DMS79 treated with DMSO at 0.1 percent for 48 hours (cell line): ENCODE results near the gene KCNF1.

Experiments
- DNase-seq: peaks from one replicate; lab custom pipeline; 2025; lab: John Stamatoyannopoulos, UW

Gene KCNF1

DNA sequence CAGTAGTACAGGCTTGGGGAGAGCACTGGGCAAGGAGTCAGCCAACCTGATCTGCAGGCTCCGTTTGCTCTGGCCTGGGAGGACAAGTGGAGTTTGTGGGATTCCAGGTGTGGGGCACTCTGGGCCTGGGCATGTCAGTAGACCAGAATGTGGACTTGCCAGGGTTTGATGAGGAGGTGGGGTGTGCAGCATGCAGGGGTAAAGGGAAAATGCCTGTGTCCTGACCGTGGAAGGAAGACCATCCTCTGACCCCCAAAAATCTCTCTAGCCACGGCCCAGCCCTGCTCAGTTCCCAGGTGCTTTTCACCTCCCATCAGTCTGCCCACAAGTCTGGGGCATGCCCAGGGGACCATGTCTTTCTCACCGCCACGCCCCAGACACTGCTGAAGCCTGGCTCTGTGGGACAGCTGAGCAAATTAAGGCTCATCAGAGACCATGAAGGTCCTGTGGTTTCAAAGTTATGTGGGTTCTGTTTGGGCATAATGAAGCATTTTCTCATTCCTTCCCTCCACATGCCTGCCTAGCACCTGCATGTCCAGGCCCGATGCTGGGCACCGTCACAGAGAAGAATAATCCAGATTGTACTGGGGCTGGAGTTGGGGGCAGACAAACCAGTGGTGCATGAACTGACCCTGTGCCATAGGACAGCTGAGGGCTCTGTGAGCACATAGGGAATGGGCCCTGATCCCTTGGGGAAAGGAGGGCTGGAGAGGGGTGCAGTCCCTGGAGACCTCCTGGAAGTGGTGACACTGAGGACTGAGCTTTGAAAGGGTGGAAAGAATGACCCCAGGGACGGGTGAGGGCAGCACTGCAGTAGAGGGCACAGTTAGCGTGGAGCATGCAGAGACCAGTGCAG, 6.5 kb upstream of the KCNF1 start:
- no peak for DNase-seq

DNA sequence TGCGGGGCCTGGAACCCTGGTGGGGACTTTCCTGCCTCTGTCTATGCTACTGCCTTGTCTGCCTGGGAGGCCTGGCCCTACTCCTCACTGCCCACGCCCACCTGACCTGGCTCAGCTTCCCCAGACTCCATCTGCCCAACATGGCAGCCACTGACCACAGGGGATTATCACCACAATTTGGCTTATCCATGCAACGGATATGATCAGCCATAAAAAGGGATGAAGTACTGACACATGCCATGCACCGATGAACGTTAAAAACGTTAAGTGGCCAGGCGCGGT, 5.9 kb upstream of the KCNF1 start:
- DNase-seq: no peak

DNA sequence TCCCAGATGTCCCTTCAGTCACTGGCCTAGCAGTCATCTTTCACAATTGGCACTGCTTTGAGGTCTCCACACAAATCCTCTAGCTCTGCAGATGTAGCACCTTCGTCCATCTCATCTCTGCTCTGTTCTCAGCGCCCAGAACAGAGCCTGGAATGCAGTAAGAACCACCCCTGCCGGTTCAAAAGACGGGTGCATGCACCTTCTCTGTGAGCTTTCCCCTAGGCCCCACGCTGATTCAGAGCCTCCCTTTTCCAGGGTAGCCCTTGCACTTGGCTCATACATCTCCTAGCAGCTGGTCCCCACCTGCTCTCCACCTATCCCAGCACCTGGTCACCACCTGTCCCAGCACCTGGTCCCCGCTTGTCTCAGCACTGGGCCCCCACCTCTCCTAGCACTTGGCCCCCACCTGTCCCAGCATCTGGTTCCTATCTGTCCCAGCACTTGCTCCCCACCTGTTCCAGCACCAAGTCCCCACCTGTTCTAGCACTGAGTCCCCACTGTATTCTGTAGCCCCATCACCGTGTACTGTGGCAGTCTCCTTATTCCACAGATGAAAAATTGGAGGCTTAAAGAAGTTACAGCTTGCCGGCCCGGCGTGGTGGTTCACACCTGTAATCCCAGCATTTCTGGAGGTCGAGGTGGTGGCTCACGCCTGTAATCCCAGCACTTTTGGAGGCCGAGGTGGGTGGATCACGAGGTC, 4.7 kb upstream of the KCNF1 start:
- DNase-seq: no peak

DNA sequence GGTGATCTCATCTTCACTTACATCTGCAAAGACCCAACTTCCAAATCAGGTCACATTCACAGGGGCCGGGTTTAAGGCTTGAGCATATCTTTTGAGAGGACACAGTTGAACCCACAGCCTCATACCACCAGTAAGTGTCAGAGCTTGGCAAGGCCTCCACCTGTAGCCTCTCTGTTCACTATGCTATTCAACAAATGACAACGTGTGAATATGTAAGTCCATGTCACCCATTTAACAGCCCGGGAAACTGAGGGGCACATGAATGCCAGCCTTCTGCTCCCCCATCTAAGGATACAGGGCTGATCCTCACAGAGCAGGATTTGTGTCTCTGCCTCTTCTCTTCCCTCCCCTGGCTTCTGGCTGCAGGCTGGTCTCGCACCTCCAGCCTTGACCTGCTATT, 3.5 kb upstream of the KCNF1 start:
- no peak for DNase-seq

DNA sequence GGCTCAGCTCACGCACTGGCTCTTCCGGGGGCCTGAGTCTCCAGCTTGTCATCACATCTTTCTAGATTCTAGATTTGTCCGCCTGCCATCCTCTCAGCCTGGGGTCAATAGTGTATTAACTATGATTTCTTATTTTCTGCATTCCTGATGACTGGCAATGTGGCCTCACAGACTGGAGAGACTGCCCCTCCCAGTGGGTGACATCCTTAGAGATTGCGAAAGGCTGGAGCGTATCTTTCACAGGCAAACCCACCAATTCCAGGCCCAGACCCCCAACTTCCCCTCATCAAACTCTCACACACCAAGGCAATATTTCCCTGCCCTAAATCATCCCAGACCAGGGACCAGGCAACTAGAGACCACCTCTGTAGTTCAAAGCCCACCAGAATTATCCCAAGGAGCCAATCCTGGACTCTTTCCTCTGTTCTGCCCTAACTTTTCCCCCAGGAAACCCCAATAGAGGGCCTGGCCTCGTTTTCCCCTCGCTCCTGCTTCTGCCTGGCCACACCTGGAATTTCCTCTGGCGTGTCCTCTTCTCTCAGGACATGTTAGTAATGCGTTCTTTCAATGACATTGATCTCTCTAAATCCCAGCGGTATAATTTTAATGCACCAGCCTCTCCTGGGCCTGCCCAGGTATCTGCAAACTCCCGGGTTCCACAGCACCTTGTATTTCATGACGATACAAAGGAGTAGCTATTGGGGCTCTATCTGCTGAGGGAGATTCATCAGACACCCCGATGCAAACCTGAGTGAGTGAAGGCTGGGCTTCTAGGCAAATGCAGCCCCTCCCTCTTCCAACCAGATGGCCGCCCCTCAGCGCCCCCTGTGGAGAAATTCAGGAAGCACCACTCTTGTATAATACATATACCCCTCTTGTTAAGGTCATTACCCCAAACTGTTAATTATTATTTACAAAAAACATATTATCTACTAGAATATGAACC, 2.4 kb upstream of the KCNF1 start:
- DNase-seq: no peak

DNA sequence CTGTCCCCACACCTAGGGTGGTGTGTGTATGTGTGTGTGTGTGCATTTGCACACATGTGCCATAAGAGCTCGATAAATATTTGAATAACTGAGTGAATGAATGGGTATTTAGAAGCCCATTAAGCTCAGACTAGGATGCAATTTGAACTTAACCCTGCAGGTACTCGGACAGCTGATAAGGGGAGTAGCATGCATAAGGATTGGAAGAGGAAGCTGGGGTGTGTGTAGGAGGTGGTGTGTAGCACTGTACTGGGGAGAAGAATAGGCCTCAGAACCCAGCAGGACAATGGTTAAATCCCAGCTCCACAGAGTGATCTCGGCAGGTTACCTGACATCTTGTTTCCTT, 1.8 kb upstream of the KCNF1 start:
- no peak for DNase-seq

DNA sequence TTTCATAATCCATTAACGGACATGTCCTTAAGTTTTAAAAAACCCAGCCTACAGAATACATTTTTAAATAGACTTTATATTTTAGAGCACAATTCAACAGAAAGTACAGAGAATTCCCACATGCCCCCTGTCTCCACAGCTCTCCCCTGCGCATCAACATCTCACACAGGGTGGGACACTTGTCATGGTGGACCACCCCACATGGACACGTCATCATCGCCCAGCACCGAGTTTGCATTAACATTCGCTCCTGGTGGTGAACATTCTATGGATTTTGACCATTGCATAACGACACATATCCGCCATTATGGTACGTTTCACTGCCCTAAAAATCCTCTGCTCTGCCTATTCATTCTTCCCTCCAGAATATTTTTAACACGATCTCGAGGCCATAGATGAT, 1.1 kb upstream of the KCNF1 start:
- no peak for DNase-seq

DNA sequence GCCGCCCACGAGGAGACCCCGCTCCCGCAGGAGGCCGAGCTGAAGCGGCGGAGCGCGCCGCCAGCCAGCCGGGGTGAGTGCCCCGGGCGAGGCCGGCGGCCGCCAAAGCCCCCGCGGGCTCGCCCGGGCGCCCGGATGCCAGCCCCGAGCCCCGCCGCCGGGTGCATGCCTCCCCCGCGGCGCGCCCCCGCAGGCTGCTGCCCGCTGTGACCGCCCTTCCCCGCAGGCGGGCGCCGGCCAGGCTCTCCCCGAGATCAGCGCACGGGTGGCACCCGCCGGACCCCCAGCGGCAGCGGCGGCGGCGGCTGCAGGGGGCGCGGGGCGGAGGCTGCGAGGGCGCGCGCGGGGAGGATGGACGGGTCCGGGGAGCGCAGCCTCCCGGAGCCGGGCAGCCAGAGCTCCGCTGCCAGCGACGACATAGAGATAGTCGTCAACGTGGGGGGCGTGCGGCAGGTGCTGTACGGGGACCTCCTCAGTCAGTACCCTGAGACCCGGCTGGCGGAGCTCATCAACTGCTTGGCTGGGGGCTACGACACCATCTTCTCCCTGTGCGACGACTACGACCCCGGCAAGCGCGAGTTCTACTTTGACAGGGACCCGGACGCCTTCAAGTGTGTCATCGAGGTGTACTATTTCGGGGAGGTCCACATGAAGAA, 470 bp downstream of the KCNF1 start:
- DNase-seq: no peak

DNA sequence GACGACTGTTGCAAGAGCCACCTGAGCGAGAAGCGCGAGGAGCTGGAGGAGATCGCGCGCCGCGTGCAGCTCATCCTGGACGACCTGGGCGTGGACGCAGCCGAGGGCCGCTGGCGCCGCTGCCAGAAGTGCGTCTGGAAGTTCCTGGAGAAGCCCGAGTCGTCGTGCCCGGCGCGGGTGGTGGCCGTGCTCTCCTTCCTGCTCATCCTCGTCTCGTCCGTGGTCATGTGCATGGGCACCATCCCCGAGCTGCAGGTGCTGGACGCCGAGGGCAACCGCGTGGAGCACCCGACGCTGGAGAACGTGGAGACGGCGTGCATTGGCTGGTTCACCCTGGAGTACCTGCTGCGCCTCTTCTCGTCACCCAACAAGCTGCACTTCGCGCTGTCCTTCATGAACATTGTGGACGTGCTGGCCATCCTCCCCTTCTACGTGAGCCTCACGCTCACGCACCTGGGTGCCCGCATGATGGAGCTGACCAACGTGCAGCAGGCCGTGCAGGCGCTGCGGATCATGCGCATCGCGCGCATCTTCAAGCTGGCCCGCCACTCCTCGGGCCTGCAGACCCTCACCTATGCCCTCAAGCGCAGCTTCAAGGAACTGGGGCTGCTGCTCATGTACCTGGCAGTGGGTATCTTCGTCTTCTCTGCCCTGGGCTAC, 1.2 kb downstream of the KCNF1 start:
- DNase-seq: no peak

DNA sequence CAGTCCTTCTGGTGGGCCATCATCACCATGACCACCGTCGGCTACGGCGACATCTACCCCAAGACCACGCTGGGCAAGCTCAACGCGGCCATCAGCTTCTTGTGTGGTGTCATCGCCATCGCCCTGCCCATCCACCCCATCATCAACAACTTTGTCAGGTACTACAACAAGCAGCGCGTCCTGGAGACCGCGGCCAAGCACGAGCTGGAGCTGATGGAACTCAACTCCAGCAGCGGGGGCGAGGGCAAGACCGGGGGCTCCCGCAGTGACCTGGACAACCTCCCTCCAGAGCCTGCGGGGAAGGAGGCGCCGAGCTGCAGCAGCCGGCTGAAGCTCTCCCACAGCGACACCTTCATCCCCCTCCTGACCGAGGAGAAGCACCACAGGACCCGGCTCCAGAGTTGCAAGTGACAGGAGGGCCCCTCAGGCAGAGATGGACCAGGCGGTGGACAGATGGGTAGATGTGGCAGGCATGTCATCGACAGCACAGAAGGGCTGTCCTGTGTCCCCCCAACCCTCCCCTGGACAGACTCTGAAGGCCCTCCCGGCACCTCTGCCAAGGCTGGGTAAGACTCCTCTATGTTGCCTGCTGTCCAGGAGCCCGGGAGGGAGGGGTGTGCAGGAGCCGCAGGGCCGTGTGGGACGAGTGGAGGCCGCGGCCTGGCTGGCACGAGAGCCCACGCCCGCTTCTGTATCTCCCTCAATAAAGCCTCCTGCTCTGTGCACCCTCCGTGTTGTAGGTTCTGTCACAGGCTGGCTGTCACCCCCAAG, 2.0 kb downstream of the KCNF1 start:
- no peak for DNase-seq

DNA sequence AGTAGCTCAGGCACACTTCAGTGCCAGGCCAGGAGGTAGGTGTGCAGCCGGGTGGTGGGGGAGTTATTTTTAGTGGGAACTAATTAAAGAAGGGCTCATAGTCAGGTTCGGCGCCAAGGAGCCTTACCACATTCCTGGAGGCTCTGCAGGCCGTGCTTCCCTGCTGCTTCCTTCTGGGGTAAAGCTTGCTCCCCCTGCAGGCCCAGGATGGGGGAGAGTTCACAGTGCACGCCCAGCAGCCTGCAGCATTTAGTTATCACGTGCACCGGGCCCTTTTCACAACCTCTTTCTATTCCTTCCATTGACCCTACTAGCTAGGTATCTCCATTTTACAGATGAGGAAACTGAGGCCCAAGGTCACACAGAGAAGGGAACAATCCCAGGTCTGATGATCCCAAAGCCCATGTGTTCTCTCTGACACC, 2.5 kb downstream of the KCNF1 start:
- DNase-seq: no peak

DNA sequence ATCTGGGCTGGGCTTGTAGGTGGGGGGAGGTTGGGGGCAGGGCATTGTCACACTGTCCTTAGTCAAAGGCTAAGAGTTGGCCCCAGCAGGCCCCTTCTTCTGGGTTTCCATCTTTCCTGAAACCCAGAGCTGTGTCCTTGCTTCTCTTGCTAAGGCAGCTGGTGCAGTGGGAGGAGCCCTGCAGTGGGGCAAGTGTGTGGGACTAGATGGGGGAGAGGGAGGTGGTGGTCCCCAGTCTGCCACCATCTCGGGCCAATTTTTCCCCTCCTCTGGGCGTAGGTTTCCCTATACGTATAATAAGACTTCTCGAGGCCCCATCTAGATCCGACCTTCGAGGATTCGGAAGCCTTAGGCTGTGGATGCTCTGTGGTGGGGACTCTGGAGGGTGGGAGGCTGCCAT, 3.5 kb downstream of the KCNF1 start:
- no peak for DNase-seq

DNA sequence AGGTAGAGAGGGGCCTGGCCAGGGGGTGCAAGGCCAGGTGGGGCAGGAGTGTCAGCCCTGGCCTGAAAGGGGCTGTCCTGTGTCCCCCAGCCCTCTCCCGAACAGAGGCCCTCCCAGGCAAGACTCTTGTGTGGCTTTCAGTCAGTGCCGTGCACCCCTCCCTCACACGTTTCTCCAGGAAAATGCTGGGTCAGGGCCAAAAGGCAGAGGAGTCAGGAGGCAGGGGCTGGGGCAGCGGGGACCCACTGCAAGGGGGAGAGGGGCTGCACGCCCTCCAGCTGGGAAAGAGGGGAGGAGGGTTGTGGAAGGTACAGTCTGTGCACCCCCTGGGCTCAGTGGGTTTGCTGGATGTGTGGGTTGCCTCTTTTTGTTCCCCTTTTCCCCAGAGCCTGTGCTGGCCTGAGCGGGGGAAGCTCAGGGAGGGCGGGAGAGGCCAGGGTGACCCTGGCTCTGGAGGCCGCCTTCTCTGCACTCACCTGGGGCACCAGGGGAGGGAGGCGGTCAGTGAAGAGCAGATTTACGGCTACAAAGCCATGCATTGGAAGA, 4.1 kb downstream of the KCNF1 start:
- no peak for DNase-seq

DNA sequence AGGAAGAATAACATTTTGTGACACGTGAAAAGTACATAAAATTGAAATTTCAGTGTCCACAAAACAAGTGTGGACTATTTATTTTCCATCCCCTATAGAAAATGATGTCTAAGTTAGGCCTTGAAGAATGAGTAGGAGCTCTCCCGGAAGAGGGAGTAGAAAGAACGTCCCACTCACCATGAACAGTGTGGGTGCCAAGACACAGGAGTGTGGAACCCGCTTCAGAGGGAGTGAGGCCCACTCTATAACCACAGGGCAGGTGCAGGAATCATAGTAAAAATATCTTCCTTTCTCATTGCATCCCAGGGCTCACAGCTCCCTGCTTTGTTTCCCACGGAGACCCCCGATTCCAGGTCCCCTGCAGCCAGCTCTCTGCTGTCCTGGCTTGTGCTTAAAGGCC, 5.2 kb downstream of the KCNF1 start:
- DNase-seq: no peak

DNA sequence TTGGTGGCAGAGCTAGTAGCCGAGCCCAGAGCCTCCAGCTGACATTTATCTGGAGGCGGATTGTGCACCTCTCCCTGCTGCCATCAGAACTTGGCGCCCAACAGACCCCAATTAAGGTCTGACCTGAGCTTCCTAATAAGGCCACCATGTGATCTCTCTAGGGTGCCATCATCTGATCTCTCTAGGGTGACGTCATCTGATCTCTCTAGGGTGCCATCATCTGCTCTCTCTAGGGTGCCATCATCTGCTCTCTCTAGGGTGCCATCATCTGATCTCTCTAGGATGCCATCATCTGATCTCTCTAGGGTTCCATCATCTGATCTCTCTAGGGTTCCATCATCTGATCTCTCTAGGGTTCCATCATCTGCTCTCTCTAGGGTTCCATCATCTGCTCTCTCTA, 6.2 kb downstream of the KCNF1 start:
- DNase-seq: no peak

DNA sequence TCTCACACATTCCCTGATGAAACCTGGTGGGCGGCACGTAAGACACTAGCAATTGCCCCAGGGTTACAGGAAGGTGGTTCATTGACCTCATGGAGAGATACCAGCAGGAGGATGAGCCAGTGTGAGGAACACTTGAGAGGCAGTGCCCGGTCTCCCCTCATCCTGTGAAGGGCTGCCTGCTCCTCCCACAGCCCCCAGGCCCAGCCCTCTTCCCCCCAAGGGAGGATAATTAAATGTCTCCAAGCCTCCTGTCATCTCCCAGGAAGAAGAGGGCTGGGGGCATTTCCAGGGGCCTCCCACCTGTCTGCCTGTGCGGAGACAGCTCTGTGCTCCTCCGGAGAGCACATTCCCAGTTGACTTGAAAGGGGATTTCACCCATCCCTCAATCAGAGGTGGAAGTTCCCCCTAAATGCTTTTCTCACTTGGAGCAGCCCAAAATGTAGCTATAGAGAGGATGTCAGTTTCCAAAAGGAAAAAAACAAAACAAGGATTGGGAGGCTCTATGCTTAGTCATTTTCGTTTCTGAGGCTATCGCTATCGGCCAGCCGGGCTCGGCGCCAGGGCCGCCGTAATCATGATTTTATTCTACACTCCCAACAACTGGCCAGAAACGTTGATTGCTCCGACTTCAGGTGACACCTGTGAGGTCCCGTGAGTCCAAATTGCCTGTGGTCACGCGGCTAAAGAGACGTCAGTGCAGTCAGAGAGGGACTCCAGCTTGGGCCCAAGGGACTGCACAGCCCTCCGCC, 7.1 kb downstream of the KCNF1 start:
- DNase-seq: peak; percentile 65

DNA sequence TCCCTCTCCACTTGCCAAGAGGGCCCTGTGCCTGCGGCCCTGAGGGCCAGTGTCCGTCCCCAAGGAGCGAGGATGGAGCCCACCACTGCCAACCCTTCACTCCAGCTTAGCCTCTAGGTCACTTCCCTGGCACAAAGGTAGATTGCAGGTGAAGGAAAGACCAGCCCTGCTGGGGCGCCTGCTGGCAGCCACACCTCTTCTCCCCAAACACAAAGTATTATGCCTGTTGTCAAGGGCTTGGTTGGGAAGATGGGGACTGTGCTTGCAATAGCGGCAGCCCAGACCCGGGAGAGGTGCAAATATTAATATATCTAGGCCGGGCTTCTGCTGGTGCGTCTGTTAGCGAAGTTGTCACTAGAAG, 7.7 kb downstream of the KCNF1 start:
- no peak for DNase-seq

DNA sequence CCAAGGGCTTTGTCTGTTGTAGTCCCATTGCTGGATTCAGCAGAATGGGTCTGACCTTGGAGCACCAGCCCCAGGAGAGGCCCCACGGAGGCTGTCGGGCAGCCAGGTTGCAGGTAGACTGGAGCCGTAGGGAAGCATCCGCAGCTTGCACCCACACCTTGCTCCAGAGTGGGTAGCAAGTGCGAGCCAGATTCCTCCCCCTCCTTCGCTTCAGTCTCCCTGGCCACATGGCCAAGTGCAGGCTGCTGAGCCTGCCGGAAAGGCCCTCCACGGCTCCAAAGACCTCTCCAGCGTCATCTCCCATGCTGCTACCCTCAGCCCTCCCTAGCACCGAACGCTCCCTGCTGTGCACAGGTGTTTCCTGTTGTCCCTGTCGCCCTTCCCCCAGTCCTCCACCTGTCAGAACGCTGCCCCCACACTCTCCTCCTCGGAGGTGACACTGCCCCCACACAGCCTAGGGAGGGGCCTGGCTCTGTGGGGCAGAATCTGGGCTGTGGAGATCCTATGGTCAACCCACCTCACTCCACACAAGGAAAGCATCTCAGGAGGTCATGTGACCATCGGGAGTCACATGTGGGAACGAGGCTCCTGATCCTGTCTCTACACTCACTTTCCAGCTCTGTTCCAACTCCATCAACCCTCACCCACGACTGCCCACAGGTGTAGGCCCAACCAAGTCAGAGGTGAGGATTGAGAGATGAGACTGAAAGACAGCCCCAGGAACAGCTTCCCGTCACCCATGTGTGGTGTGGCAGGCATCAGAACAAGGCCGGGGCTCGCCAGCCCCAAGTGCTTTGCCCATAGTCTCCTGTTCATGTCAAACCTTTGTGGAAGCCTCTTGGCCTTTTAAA, 8.3 kb downstream of the KCNF1 start:
- DNase-seq: peak; percentile 55

DNA sequence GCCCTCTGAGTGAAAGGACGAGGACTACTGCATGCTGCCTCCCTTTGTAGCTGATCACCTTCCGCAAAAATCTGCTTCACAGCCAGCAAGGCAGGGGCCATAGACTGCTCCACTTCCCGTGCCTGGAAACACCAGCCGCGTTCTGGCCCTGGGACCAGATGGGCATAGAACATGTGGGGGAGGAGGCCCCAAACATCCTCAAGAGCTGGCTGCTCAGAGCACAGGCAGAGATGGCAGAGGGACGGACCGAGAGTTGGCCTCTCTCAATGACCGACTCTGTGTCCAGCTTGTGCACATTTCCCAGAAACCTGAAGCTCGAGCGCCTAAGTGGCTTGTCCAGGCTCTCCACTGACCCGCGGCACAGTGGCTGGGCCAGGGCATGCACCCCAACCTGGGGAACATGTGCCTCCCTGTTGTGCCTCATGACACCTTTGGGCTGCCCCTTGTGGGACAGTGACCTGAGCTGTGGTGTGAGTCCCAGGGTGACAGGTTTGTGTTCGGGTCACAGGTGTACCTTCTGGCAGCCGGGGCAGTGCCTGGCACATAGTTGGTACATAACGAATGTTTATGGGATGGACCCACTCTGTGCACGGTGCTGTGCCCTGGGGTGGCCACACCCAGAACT, 9.1 kb downstream of the KCNF1 start:
- no peak for DNase-seq
